Effector CD4-positive, alpha-beta T cell (primary cell): ENCODE measurements around the gene POLR3B.
"Not testable (repeated sequence)": the region's sequence is repeated elsewhere in the genome, so short reads cannot be mapped to it uniquely, and the experiment has no call there.

ENCODE experiments used
- DNase-seq: peaks from one replicate; pipeline ENCODE4 v3.0.0-alpha.2; 2020

Gene POLR3B

GRCh38 chr12:106465605-106466004, 108.1 kb downstream of the POLR3B start:
- DNase-seq: not testable (repeated sequence)

GRCh38 chr12:106475662-106476061, 118.1 kb downstream of the POLR3B start:
- DNase-seq: not testable (repeated sequence)

GRCh38 chr12:106477627-106478026, 120.1 kb downstream of the POLR3B start:
- not testable (repeated sequence) for DNase-seq

- DNase-seq: no peak
Observed at GRCh38 chr12:106480251-106480650, 122.7 kb downstream of the POLR3B start.

GRCh38 chr12:106481246-106481645, 123.7 kb downstream of the POLR3B start:
- DNase-seq: no peak

GRCh38 chr12:106487664-106488063, 130.1 kb downstream of the POLR3B start:
- DNase-seq: no peak

GRCh38 chr12:106488884-106489283, 131.3 kb downstream of the POLR3B start:
- no peak for DNase-seq

GRCh38 chr12:106490264-106490663, 132.7 kb downstream of the POLR3B start:
- DNase-seq: no peak

GRCh38 chr12:106492857-106493256, 135.3 kb downstream of the POLR3B start:
- no peak for DNase-seq

- DNase-seq: no peak
Observed at GRCh38 chr12:106493531-106493930, 136.0 kb downstream of the POLR3B start.

- no peak for DNase-seq
Observed at GRCh38 chr12:106495354-106495965, 137.9 kb downstream of the POLR3B start.

- DNase-seq: no peak
Observed at GRCh38 chr12:106498056-106498455, 140.5 kb downstream of the POLR3B start.

GRCh38 chr12:106499628-106500027, 142.1 kb downstream of the POLR3B start:
- no peak for DNase-seq

- DNase-seq: no peak
Observed at GRCh38 chr12:106506691-106507090, 149.1 kb downstream of the POLR3B start.

- no peak for DNase-seq
Observed at GRCh38 chr12:106508966-106509365, 151.4 kb downstream of the POLR3B start.

- no peak for DNase-seq
Observed at GRCh38 chr12:106511365-106511764, 153.8 kb downstream of the POLR3B start.

GRCh38 chr12:106517314-106517713, 159.8 kb downstream of the POLR3B start:
- DNase-seq: no peak

- DNase-seq: no peak
Observed at GRCh38 chr12:106519607-106520021, 162.1 kb downstream of the POLR3B start.

- DNase-seq: no peak
Observed at GRCh38 chr12:106521901-106522300, 164.4 kb downstream of the POLR3B start.

- DNase-seq: no peak
Observed at GRCh38 chr12:106522708-106523107, 165.2 kb downstream of the POLR3B start.

GRCh38 chr12:106527356-106527755, 169.8 kb downstream of the POLR3B start:
- DNase-seq: no peak

GRCh38 chr12:106541201-106541600, 183.7 kb downstream of the POLR3B start:
- no peak for DNase-seq

GRCh38 chr12:106551410-106551809, 193.9 kb downstream of the POLR3B start:
- no peak for DNase-seq

- no peak for DNase-seq
Observed at GRCh38 chr12:106552228-106552627, 194.7 kb downstream of the POLR3B start.
